HL-60 (cell line): ENCODE measurements around the gene NRXN3.

Experiments
- GABPA ChIP-seq: IDR thresholded peaks from 2 replicates; pipeline ENCODE4 v1.6.1; 2012; ENCODE audit warnings: low read depth
- TF ChIP-seq, protein P1 (sequence below): IDR thresholded peaks from one replicate; pipeline ENCODE4 v1.5.1; 2011; ENCODE audit warnings: low read length, control low read depth, inconsistent platforms; ENCODE audit not compliant: insufficient read depth

DNA sequence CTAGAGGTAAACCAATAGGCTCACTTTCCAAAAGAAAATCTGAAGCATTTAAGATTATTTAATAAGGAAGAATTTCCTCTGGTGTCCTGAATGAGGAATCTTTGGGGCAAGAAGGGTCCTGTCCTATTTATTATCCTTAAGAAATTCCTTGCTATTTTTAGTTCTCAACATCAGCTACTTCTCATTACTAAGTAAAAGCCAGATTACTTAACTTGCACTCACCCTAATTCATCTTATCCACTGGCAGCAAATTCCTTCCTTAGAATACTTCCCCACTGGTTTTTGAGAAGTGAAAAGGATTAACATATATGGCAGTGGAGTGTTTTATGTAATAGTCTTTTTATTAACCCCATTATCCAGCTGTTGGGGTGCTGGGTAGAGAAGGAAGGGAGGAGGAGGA is 1273.4 kb downstream of the NRXN3 start:
- TF ChIP-seq, protein P1, sequence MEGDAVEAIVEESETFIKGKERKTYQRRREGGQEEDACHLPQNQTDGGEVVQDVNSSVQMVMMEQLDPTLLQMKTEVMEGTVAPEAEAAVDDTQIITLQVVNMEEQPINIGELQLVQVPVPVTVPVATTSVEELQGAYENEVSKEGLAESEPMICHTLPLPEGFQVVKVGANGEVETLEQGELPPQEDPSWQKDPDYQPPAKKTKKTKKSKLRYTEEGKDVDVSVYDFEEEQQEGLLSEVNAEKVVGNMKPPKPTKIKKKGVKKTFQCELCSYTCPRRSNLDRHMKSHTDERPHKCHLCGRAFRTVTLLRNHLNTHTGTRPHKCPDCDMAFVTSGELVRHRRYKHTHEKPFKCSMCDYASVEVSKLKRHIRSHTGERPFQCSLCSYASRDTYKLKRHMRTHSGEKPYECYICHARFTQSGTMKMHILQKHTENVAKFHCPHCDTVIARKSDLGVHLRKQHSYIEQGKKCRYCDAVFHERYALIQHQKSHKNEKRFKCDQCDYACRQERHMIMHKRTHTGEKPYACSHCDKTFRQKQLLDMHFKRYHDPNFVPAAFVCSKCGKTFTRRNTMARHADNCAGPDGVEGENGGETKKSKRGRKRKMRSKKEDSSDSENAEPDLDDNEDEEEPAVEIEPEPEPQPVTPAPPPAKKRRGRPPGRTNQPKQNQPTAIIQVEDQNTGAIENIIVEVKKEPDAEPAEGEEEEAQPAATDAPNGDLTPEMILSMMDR: no peak
- no peak for TF ChIP-seq GABPA
